Measurements from ENCODE around the gene LRIG3. TPM values are rescaled to one million over a fixed set of nuclear protein-coding genes. Genes with fewer than 3 reads are reported as not detected.
A peak's percentile ranks its signal among the peaks of the same experiment; 100 is the strongest.

Gene LRIG3
- total and polyA plus RNA-seq, 11 donors = 1.8 to 8.9 (median 4.6) TPM

DNA sequence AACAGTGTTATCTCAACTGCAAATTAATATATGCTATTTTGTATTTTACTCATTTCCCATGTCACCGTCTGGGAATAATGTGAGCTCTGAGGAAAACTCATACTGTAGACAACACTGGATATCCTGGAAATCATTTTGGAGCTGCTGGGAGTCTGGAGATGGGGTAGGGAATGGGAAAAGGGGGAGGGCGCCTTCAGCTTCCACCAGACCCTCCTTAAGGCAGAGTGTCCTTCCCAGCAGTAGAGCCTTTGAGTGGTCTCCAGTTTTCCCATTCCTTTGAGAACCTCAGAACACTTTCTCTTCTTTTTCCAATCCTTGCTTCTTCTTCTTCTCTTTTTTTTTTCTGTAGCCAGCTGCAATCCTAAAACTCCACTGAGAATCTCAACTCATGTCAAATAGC lies 5.4 kb upstream of the LRIG3 start:
- intact Hi-C loops (cut with DNase I) = loop anchor here in 2 of 10 donors (10.0 kb wide), 2 partner anchors 159 to 941 kb away; no protein-coding TSS in a partner anchor
- WGBS, 4 donors = 61 to 68% (median 64%) methylated on average over 2 of the region's 2 CpGs

DNA sequence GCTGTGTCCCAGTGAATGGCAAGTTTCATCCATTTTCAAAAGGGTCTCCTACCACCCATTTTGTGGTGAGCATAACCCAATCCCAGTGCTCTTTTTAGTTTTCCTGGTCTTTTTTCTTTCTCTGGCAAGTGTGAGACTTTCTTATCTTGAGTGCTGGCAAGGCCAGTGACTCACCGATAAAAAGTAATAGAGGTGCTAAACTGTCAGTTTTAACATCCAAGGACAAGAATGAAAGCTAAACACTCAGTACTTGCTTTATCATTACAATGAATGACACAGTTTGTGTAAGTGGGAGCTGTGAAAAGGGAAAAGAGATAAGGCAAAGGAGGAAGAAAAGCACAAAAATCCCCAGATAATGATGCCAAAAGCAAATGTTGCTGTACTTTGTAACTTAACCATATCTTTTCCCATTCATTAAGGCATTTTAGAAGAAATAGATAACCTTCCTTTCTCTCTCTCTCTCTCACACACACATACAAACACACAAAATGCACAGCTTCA lies 4.9 kb upstream of the LRIG3 start:
- Histone ChIP-seq H3K4me3 (no peak overlapping the region), H3K27ac (no peak overlapping the region), H3K4me1 (peaks cover 0 to 11% (median 3%) of the 10 kb centered on the region in 12 donors), H3K9me3 (no peaks in the 10 kb centered on the region), H3K36me3 (no peaks in the 10 kb centered on the region), H3K27me3 (no peaks in the 10 kb centered on the region)
- 2 to 11% (median 6%) methylated on average over 1 of the region's 1 CpG for WGBS, 4 donors
- no peak for DNase-seq
- TF ChIP-seq, protein P1, sequence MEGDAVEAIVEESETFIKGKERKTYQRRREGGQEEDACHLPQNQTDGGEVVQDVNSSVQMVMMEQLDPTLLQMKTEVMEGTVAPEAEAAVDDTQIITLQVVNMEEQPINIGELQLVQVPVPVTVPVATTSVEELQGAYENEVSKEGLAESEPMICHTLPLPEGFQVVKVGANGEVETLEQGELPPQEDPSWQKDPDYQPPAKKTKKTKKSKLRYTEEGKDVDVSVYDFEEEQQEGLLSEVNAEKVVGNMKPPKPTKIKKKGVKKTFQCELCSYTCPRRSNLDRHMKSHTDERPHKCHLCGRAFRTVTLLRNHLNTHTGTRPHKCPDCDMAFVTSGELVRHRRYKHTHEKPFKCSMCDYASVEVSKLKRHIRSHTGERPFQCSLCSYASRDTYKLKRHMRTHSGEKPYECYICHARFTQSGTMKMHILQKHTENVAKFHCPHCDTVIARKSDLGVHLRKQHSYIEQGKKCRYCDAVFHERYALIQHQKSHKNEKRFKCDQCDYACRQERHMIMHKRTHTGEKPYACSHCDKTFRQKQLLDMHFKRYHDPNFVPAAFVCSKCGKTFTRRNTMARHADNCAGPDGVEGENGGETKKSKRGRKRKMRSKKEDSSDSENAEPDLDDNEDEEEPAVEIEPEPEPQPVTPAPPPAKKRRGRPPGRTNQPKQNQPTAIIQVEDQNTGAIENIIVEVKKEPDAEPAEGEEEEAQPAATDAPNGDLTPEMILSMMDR (IDR thresholded peaks at IDR 0.05) = no peak
- no peak for TF ChIP-seq POLR2A (IDR thresholded peaks at IDR 0.05)
- peak in 2 of 4 donors; percentile 15 to 31 for ATAC-seq
- intact Hi-C loops (cut with DNase I) = loop anchor here in 2 of 10 donors (10.0 kb wide), 2 partner anchors 160 to 940 kb away; no protein-coding TSS in a partner anchor

More for the DNA sequence above, 5.4 kb upstream of the LRIG3 start:
- Histone ChIP-seq H3K4me3 (no peak overlapping the region), H3K27ac (no peak overlapping the region), H3K4me1 (peaks cover 0 to 10% (median 2%) of the 10 kb centered on the region in 12 donors), H3K9me3 (no peaks in the 10 kb centered on the region), H3K27me3 (no peaks in the 10 kb centered on the region), H3K36me3 (no peaks in the 10 kb centered on the region)
- DNase-seq (no peak), ATAC-seq (no peak)
- TF ChIP-seq POLR2A (IDR thresholded peaks at IDR 0.05) = no peak
- TF ChIP-seq, protein P1 (IDR thresholded peaks at IDR 0.05) = no peak

DNA sequence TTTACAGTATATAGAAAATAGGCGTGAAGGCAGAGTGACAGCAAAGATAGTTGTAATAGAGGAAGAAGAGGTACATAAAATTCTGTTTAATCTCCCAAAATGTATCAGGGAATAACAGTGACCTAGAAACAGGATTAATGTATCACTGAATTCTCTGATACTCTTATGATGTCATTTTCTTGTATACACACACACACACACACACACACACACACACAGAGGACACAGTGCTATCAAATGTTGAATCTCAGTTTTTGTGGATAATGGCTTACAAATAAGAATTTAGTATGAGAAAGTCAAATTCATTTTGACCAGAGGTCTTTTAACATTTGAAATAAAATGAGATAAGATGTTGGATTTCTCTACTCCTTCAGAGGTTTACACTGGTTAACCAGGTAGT lies 4.3 kb upstream of the LRIG3 start:
- Histone ChIP-seq H3K4me3 (no peak overlapping the region), H3K27me3 (no peaks in the 10 kb centered on the region), H3K9me3 (no peaks in the 10 kb centered on the region), H3K4me1 (peaks cover 0 to 11% (median 3%) of the 10 kb centered on the region in 12 donors), H3K36me3 (no peaks in the 10 kb centered on the region), H3K27ac (no peak overlapping the region)
- no peak for DNase-seq
- no peak for ATAC-seq
- 93 to 95% (median 94%) methylated on average over 1 of the region's 1 CpG for WGBS, 4 donors
- no peak for TF ChIP-seq POLR2A (IDR thresholded peaks at IDR 0.05)
- TF ChIP-seq, protein P1 (IDR thresholded peaks at IDR 0.05) = no peak
- intact Hi-C loops (cut with DNase I) = loop anchor here in 2 of 10 donors (10.0 kb wide), 2 partner anchors 160 to 940 kb away; no protein-coding TSS in a partner anchor

DNA sequence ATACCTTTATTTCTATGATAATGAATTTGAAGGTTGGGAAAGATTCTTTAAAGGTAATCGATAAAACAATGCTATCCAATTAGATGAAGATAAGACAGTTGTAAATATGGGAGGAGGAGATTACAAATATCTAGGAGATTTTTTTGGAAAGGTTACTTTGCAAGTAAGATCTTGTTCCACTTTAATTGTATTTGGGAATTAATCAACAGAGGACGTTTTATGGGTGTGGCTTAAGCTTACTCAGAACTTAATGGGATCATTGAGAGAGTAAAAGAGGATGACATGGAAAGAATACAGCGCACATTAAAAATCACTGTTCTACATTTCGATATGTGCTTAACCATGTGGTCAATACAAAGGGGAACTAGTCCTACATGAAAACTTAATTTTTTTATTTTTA lies 3.5 kb upstream of the LRIG3 start:
- TF ChIP-seq, protein P1 (IDR thresholded peaks at IDR 0.05) = no peak
- no peak for TF ChIP-seq POLR2A (IDR thresholded peaks at IDR 0.05)
- 76 to 90% (median 88%) methylated on average over 4 of the region's 4 CpGs for WGBS, 4 donors
- no peak overlapping the region for H3K27ac ChIP-seq
- peaks cover 0 to 11% (median 3%) of the 10 kb centered on the region in 12 donors for H3K4me1 ChIP-seq
- H3K9me3 ChIP-seq = no peaks in the 10 kb centered on the region
- DNase-seq (no peak), ATAC-seq (no peak)
- H3K36me3 ChIP-seq = no peaks in the 10 kb centered on the region
- H3K27me3 ChIP-seq = no peaks in the 10 kb centered on the region
- H3K4me3 ChIP-seq = no peak overlapping the region
- intact Hi-C loops (cut with DNase I) = loop anchor here in 2 of 10 donors (10.0 kb wide), 2 partner anchors 161 to 939 kb away; no protein-coding TSS in a partner anchor

Data from heart left ventricle (tissue), 16 donors.